ENCODE measurements around the gene RCAN1. TPM values are rescaled to one million over a fixed set of nuclear protein-coding genes. Genes with fewer than 3 reads are reported as not detected.

The RCAN1 gene
- total and polyA plus RNA-seq, 2 of the 13 experiments (the other 11 are each of a cell fraction or from before 2014, with no cell fraction given): 9.4 to 34.1 TPM

- no peak for TF ChIP-seq ZNF142 (CRISPR knock-in tag; IDR thresholded peaks at IDR 0.05)
- TF ChIP-seq SP140L (CRISPR knock-in tag; IDR thresholded peaks at IDR 0.05; ENCODE audit: borderline replicate concordance): no peak
- TF ChIP-seq ZNF138 (CRISPR knock-in tag; IDR thresholded peaks at IDR 0.05; ENCODE audit: low read depth): no peak
- TF ChIP-seq HDAC1 (CRISPR knock-in tag; IDR thresholded peaks at IDR 0.05): 0 out of 2 replicates have a peak, but pooled peaks have one; percentile 12
- TF ChIP-seq TRAFD1 (CRISPR knock-in tag; IDR thresholded peaks at IDR 0.05; ENCODE audit: borderline replicate concordance): no peak
- no peak for TF ChIP-seq BHLHE40 (IDR thresholded peaks at IDR 0.05; ENCODE audit: low read length)
- no peak for TF ChIP-seq ZNF335 (CRISPR knock-in tag; IDR thresholded peaks at IDR 0.05)
- no peak for TF ChIP-seq KLF13 (CRISPR knock-in tag; IDR thresholded peaks at IDR 0.05)
- no peak for TF ChIP-seq TGIF2 (CRISPR knock-in tag; IDR thresholded peaks at IDR 0.05)
- no peak for TF ChIP-seq ZNF83 (CRISPR knock-in tag; IDR thresholded peaks at IDR 0.05; ENCODE audit: borderline replicate concordance)
- peak; percentile 44; the same call in 1 of the 2 replicates for TF ChIP-seq ZNF501 (CRISPR knock-in tag; IDR thresholded peaks at IDR 0.05)
- no peak for TF ChIP-seq REXO4 (CRISPR knock-in tag; IDR thresholded peaks at IDR 0.05; ENCODE audit: borderline replicate concordance)
- TF ChIP-seq ZNF761 (CRISPR knock-in tag; conservative IDR thresholded peaks at IDR 0.05): 0 out of 2 replicates have a peak, but pooled peaks have one; percentile 19
- peak; percentile 53 for TF ChIP-seq PITX1 (CRISPR knock-in tag; IDR thresholded peaks at IDR 0.05)
- TF ChIP-seq FOXO1 (CRISPR knock-in tag; IDR thresholded peaks at IDR 0.05): peak; percentile 42; the same call in 1 of the 2 replicates
- 0 out of 2 replicates have a peak, but pooled peaks have one; percentile 28 for TF ChIP-seq ZNF350 (CRISPR knock-in tag; IDR thresholded peaks at IDR 0.05; ENCODE audit: borderline replicate concordance, low read depth)
- 0 out of 2 replicates have a peak, but pooled peaks have one; percentile 36 for TF ChIP-seq RXRB (CRISPR knock-in tag; IDR thresholded peaks at IDR 0.05; ENCODE audit: borderline replicate concordance)
Measured at GRCh38 chr21:34545079-34545884, 69.6 kb downstream of the RCAN1 start (continued).

Data from HepG2 (cell line).